ENCODE results near the gene PLEKHG3. TPM values are rescaled to one million over a fixed set of nuclear protein-coding genes. Genes with fewer than 3 reads are reported as not detected.

Gene PLEKHG3
- total RNA-seq, 5 donors from 2014 or later (not counting 1 experiment from before 2014, with no cell fraction given), result 12.4 to 58.2 (median 27.3) TPM

GRCh38 chr14:64696355-64696857, 7.8 kb upstream of the PLEKHG3 start:
- H3K36me3 Mint-ChIP-seq, result no peaks in the 10 kb centered on the region
- no CpG with 5 or more reads among the region's 4 CpGs for WGBS (ENCODE audit: insufficient coverage)
- H3K4me1 ChIP-seq (ENCODE audit: control insufficient read depth in 1 of 2, extremely low read depth in 1 of 2, insufficient read depth in 2 of 2, low read length in 2 of 2), result peaks cover 8 to 43% of the 10 kb centered on the region in 2 experiments
- POLR2A ChIA-PET, result interaction anchor here in 1 of 2 donors (0.7 to 1.0 kb wide), 2 partner anchors 10 to 320 kb away, joined by 3 to 5 read pairs; no protein-coding TSS in a partner anchor
- no peak overlapping the region for H3K4me3 Mint-ChIP-seq
- H3K9me3 Mint-ChIP-seq, result no peaks in the 10 kb centered on the region
- peak overlapping the region; percentile 31 for H3K27ac ChIP-seq (ENCODE audit: low read length)
- ATAC-seq (replicated peaks in 1 of 4), result peak; percentile 41 to 81 (median 65)
- CTCF ChIA-PET, result interaction anchor here (0.6 to 1.6 kb wide), 6 partner anchors 11 to 719 kb away, joined by 3 to 6 read pairs (median 4); no protein-coding TSS in a partner anchor
- H3K27me3 Mint-ChIP-seq, result peaks cover 0 to 7% of the 10 kb centered on the region in 2 donors
- no peaks in the 10 kb centered on the region for H3K9me3 ChIP-seq
- peak overlapping the region; percentile 79 to 86 for H3K27ac Mint-ChIP-seq
- H3K4me1 Mint-ChIP-seq, result peaks cover 8 to 67% (median 28%) of the 10 kb centered on the region in 3 donors
- H3K4me3 ChIP-seq (ENCODE audit: control insufficient read depth in 1 of 2, extremely low read depth in 1 of 2, low read length in 1 of 2), result no peak overlapping the region
- no peaks in the 10 kb centered on the region for H3K36me3 ChIP-seq (ENCODE audit: control insufficient read depth in 2 of 2, extremely low read depth in 1 of 2, insufficient read depth in 1 of 2, low read length in 1 of 2)
- peak in 9 of 35 experiments; percentile 15 to 57 (median 35) for DNase-seq
- H3K27me3 ChIP-seq (replicated peaks in 1 of 2; ENCODE audit: control insufficient read depth in 2 of 2, extremely low read depth in 1 of 2, insufficient read depth in 2 of 2, low read length in 1 of 2), result peaks cover 0 to 6% of the 10 kb centered on the region in 2 experiments

GRCh38 chr14:64698903-64699302, 5.3 kb upstream of the PLEKHG3 start:
- H3K27ac Mint-ChIP-seq, result peak overlapping the region; percentile 72 to 80
- peak; percentile 56 to 60 (median 59) for ATAC-seq (replicated peaks in 1 of 4)
- H3K27ac ChIP-seq (ENCODE audit: low read length), result peak overlapping the region; percentile 6
- no peaks in the 10 kb centered on the region for H3K36me3 Mint-ChIP-seq
- peaks cover 13 to 25% of the 10 kb centered on the region in 2 donors for H3K27me3 Mint-ChIP-seq
- H3K4me1 Mint-ChIP-seq, result peaks cover 24 to 75% (median 43%) of the 10 kb centered on the region in 3 donors
- CTCF ChIA-PET, result interaction anchor here in 1 of 2 donors (1.1 to 1.6 kb wide), 2 partner anchors 27 to 193 kb away, joined by 3 to 4 read pairs; no protein-coding TSS in a partner anchor
- H3K36me3 ChIP-seq (ENCODE audit: control insufficient read depth in 2 of 2, extremely low read depth in 1 of 2, insufficient read depth in 1 of 2, low read length in 1 of 2), result no peaks in the 10 kb centered on the region
- DNase-seq, result peak in 1 of 35 experiments; percentile 43
- WGBS (ENCODE audit: insufficient coverage), result 20% methylated on average over 3 of the region's 7 CpGs
- H3K9me3 ChIP-seq, result no peaks in the 10 kb centered on the region
- POLR2A ChIA-PET, result interaction anchor here (0.5 kb wide), 4 partner anchors 148 to 1019 kb away, joined by 3 to 4 read pairs (median 3); no protein-coding TSS in a partner anchor
- no peaks in the 10 kb centered on the region for H3K9me3 Mint-ChIP-seq
- H3K4me3 Mint-ChIP-seq, result peak overlapping the region in 1 of 3 donors; percentile 9
- H3K4me3 ChIP-seq (ENCODE audit: control insufficient read depth in 1 of 2, extremely low read depth in 1 of 2, low read length in 1 of 2), result no peak overlapping the region
- peaks cover 0 to 22% of the 10 kb centered on the region in 2 experiments for H3K27me3 ChIP-seq (replicated peaks in 1 of 2; ENCODE audit: control insufficient read depth in 2 of 2, extremely low read depth in 1 of 2, insufficient read depth in 2 of 2, low read length in 1 of 2)
- H3K4me1 ChIP-seq (ENCODE audit: control insufficient read depth in 1 of 2, extremely low read depth in 1 of 2, insufficient read depth in 2 of 2, low read length in 2 of 2), result peaks cover 20 to 52% of the 10 kb centered on the region in 2 experiments

GRCh38 chr14:64700290-64700689, 3.9 kb upstream of the PLEKHG3 start:
- WGBS (ENCODE audit: insufficient coverage), result no CpG with 5 or more reads among the region's 2 CpGs
- no peak overlapping the region for H3K27ac ChIP-seq (ENCODE audit: low read length)
- H3K36me3 ChIP-seq (ENCODE audit: control insufficient read depth in 2 of 2, extremely low read depth in 1 of 2, insufficient read depth in 1 of 2, low read length in 1 of 2), result no peaks in the 10 kb centered on the region
- no peaks in the 10 kb centered on the region for H3K9me3 Mint-ChIP-seq
- H3K4me1 Mint-ChIP-seq, result peaks cover 25 to 71% (median 44%) of the 10 kb centered on the region in 3 donors
- CTCF ChIA-PET, result no interaction called here
- no peak overlapping the region for H3K4me3 ChIP-seq (ENCODE audit: control insufficient read depth in 1 of 2, extremely low read depth in 1 of 2, low read length in 1 of 2)
- H3K9me3 ChIP-seq, result no peaks in the 10 kb centered on the region
- no peak for DNase-seq
- no peak for ATAC-seq (replicated peaks in 1 of 4)
- peak overlapping the region; percentile 34 to 65 for H3K27ac Mint-ChIP-seq
- no peaks in the 10 kb centered on the region for H3K36me3 Mint-ChIP-seq
- no peak overlapping the region for H3K4me3 Mint-ChIP-seq
- POLR2A ChIA-PET, result no interaction called here
- peaks cover 20 to 63% of the 10 kb centered on the region in 2 experiments for H3K4me1 ChIP-seq (ENCODE audit: control insufficient read depth in 1 of 2, extremely low read depth in 1 of 2, insufficient read depth in 2 of 2, low read length in 2 of 2)
- peaks cover 16 to 26% of the 10 kb centered on the region in 2 donors for H3K27me3 Mint-ChIP-seq
- peaks cover 0 to 34% of the 10 kb centered on the region in 2 experiments for H3K27me3 ChIP-seq (replicated peaks in 1 of 2; ENCODE audit: control insufficient read depth in 2 of 2, extremely low read depth in 1 of 2, insufficient read depth in 2 of 2, low read length in 1 of 2)

- Mint-ChIP-seq H3K27ac (peak overlapping the region in 1 of 2 donors; percentile 36), H3K27me3 (peaks cover 22 to 32% of the 10 kb centered on the region in 2 donors), H3K4me1 (peaks cover 31 to 73% (median 50%) of the 10 kb centered on the region in 3 donors), H3K9me3 (no peaks in the 10 kb centered on the region), H3K36me3 (no peaks in the 10 kb centered on the region), H3K4me3 (no peak overlapping the region)
- Histone ChIP-seq H3K36me3 (ENCODE audit: control insufficient read depth in 2 of 2, extremely low read depth in 1 of 2, insufficient read depth in 1 of 2, low read length in 1 of 2) (no peaks in the 10 kb centered on the region), H3K27me3 (replicated peaks in 1 of 2; ENCODE audit: control insufficient read depth in 2 of 2, extremely low read depth in 1 of 2, insufficient read depth in 2 of 2, low read length in 1 of 2) (peaks cover 0 to 39% of the 10 kb centered on the region in 2 experiments), H3K4me3 (ENCODE audit: control insufficient read depth in 1 of 2, extremely low read depth in 1 of 2, low read length in 1 of 2) (no peak overlapping the region), H3K4me1 (ENCODE audit: control insufficient read depth in 1 of 2, extremely low read depth in 1 of 2, insufficient read depth in 2 of 2, low read length in 2 of 2) (peaks cover 23 to 69% of the 10 kb centered on the region in 2 experiments), H3K27ac (ENCODE audit: low read length) (no peak overlapping the region), H3K9me3 (no peaks in the 10 kb centered on the region)
- POLR2A ChIA-PET, result no interaction called here
- CTCF ChIA-PET, result no interaction called here
- 100% methylated on average over 1 of the region's 4 CpGs for WGBS (ENCODE audit: insufficient coverage)
- DNase-seq (no peak), ATAC-seq (replicated peaks in 1 of 4) (no peak)
Measured at GRCh38 chr14:64700894-64701293, 3.3 kb upstream of the PLEKHG3 start.

- Mint-ChIP-seq H3K27ac (peak overlapping the region in 1 of 2 donors; percentile 27), H3K36me3 (no peaks in the 10 kb centered on the region), H3K27me3 (peaks cover 24 to 34% of the 10 kb centered on the region in 2 donors), H3K4me1 (peaks cover 33 to 71% (median 47%) of the 10 kb centered on the region in 3 donors), H3K9me3 (no peaks in the 10 kb centered on the region), H3K4me3 (no peak overlapping the region)
- no peak for DNase-seq
- Histone ChIP-seq H3K36me3 (ENCODE audit: control insufficient read depth in 2 of 2, extremely low read depth in 1 of 2, insufficient read depth in 1 of 2, low read length in 1 of 2) (no peaks in the 10 kb centered on the region), H3K27me3 (replicated peaks in 1 of 2; ENCODE audit: control insufficient read depth in 2 of 2, extremely low read depth in 1 of 2, insufficient read depth in 2 of 2, low read length in 1 of 2) (peaks cover 0 to 38% of the 10 kb centered on the region in 2 experiments), H3K9me3 (no peaks in the 10 kb centered on the region), H3K4me1 (ENCODE audit: control insufficient read depth in 1 of 2, extremely low read depth in 1 of 2, insufficient read depth in 2 of 2, low read length in 2 of 2) (peaks cover 23 to 70% of the 10 kb centered on the region in 2 experiments), H3K4me3 (ENCODE audit: control insufficient read depth in 1 of 2, extremely low read depth in 1 of 2, low read length in 1 of 2) (no peak overlapping the region), H3K27ac (ENCODE audit: low read length) (no peak overlapping the region)
- 83% methylated on average over 1 of the region's 1 CpG for WGBS (ENCODE audit: insufficient coverage)
- ATAC-seq (replicated peaks in 1 of 4), result no peak
- ChIA-PET POLR2A (no interaction called here), CTCF (no interaction called here)
Measured at GRCh38 chr14:64701660-64702059, 2.6 kb upstream of the PLEKHG3 start.

- H3K27me3 ChIP-seq (replicated peaks in 1 of 2; ENCODE audit: control insufficient read depth in 2 of 2, extremely low read depth in 1 of 2, insufficient read depth in 2 of 2, low read length in 1 of 2), result peaks cover 0 to 43% of the 10 kb centered on the region in 2 experiments
- Mint-ChIP-seq H3K4me1 (peaks cover 42 to 70% (median 48%) of the 10 kb centered on the region in 3 donors), H3K27me3 (peaks cover 24 to 35% of the 10 kb centered on the region in 2 donors), H3K36me3 (no peaks in the 10 kb centered on the region), H3K9me3 (no peaks in the 10 kb centered on the region), H3K4me3 (peak overlapping the region; percentile 74 to 85 (median 75)), H3K27ac (peak overlapping the region; percentile 59 to 83)
- H3K27ac ChIP-seq (ENCODE audit: low read length), result peak overlapping the region; percentile 68
- no peaks in the 10 kb centered on the region for H3K36me3 ChIP-seq (ENCODE audit: control insufficient read depth in 2 of 2, extremely low read depth in 1 of 2, insufficient read depth in 1 of 2, low read length in 1 of 2)
- 34% methylated on average over 16 of the region's 25 CpGs for WGBS (ENCODE audit: insufficient coverage)
- ChIA-PET POLR2A (no interaction called here), CTCF (no interaction called here)
- peaks cover 23 to 68% of the 10 kb centered on the region in 2 experiments for H3K4me1 ChIP-seq (ENCODE audit: control insufficient read depth in 1 of 2, extremely low read depth in 1 of 2, insufficient read depth in 2 of 2, low read length in 2 of 2)
- H3K9me3 ChIP-seq, result no peaks in the 10 kb centered on the region
- peak in 10 of 35 experiments; percentile 15 to 49 (median 26) for DNase-seq
- peak overlapping the region; percentile 58 to 68 for H3K4me3 ChIP-seq (ENCODE audit: control insufficient read depth in 1 of 2, extremely low read depth in 1 of 2, low read length in 1 of 2)
- ATAC-seq (replicated peaks in 1 of 4), result peak in 2 of 4 experiments; percentile 32 to 48
Measured at GRCh38 chr14:64702493-64703394, 1.5 kb upstream of the PLEKHG3 start.
